Ramos (cell line): Measurements from ENCODE around the gene PSMA4.
"Not testable (repeated sequence)": the region's sequence is repeated elsewhere in the genome, so short reads cannot be mapped to it uniquely, and the experiment has no call there.

Experiments used
- in situ Hi-C: fragments of 300-500 bp; cut with MboI; formaldehyde crosslinking; loops from one replicate; pipeline ENCODE4 v1.14.3; 2022; ENCODE audit warnings: low sequenced_read_pairs; ENCODE audit not compliant: unreplicated experiment

Gene PSMA4

GRCh38 chr15:78540141-78540870 is at the start of gene PSMA4:
PSMA4 (plus strand) TSS chr15:78540444; CDS start chr15:78541928, 1,484 bp downstream.
- in situ Hi-C loops: no loop called here

GRCh38 chr15:78492872-78493271 is 47.4 kb upstream of the PSMA4 start:
- in situ Hi-C loops: no loop called here

- in situ Hi-C loops: no loop called here
Observed at GRCh38 chr15:78501857-78502256, 38.4 kb upstream of the PSMA4 start.

- in situ Hi-C loops: no loop called here
Observed at GRCh38 chr15:78502641-78503040, 37.6 kb upstream of the PSMA4 start.

- in situ Hi-C loops: no loop called here
Observed at GRCh38 chr15:78506971-78507830, 33.0 kb upstream of the PSMA4 start, which contains the start of gene HYKK. HYKK (plus strand) TSS chr15:78507577; CDS start chr15:78513089, 5,512 bp downstream.

- in situ Hi-C loops: no loop called here
Observed at GRCh38 chr15:78507831-78508160, 32.4 kb upstream of the PSMA4 start.

- in situ Hi-C loops: no loop called here
Observed at GRCh38 chr15:78508272-78508671, 32.0 kb upstream of the PSMA4 start.

GRCh38 chr15:78509726-78510312 is 30.4 kb upstream of the PSMA4 start:
- in situ Hi-C loops: no loop called here

GRCh38 chr15:78520035-78520434 is 20.2 kb upstream of the PSMA4 start:
- in situ Hi-C loops: not testable (repeated sequence)

GRCh38 chr15:78524230-78524629 is 16.0 kb upstream of the PSMA4 start:
- in situ Hi-C loops: no loop called here

GRCh38 chr15:78527325-78527724 is 12.9 kb upstream of the PSMA4 start:
- in situ Hi-C loops: no loop called here

- in situ Hi-C loops: no loop called here
Observed at GRCh38 chr15:78533331-78533730, 6.9 kb upstream of the PSMA4 start.

GRCh38 chr15:78536134-78536533 is 4.1 kb upstream of the PSMA4 start:
- in situ Hi-C loops: no loop called here

- in situ Hi-C loops: no loop called here
Observed at GRCh38 chr15:78537266-78537905, 2.9 kb upstream of the PSMA4 start.

GRCh38 chr15:78538358-78538757 is 1.9 kb upstream of the PSMA4 start:
- in situ Hi-C loops: no loop called here

GRCh38 chr15:78539464-78540140 is 642 bp upstream of the PSMA4 start:
- in situ Hi-C loops: not testable (repeated sequence)

GRCh38 chr15:78540871-78541743 is 863 bp downstream of the PSMA4 start:
- in situ Hi-C loops: no loop called here

GRCh38 chr15:78541744-78542034 is 1.4 kb downstream of the PSMA4 start:
- in situ Hi-C loops: no loop called here

- in situ Hi-C loops: no loop called here
Observed at GRCh38 chr15:78542647-78543046, 2.4 kb downstream of the PSMA4 start.
